ENCODE results near the gene GGACT.

DNA sequence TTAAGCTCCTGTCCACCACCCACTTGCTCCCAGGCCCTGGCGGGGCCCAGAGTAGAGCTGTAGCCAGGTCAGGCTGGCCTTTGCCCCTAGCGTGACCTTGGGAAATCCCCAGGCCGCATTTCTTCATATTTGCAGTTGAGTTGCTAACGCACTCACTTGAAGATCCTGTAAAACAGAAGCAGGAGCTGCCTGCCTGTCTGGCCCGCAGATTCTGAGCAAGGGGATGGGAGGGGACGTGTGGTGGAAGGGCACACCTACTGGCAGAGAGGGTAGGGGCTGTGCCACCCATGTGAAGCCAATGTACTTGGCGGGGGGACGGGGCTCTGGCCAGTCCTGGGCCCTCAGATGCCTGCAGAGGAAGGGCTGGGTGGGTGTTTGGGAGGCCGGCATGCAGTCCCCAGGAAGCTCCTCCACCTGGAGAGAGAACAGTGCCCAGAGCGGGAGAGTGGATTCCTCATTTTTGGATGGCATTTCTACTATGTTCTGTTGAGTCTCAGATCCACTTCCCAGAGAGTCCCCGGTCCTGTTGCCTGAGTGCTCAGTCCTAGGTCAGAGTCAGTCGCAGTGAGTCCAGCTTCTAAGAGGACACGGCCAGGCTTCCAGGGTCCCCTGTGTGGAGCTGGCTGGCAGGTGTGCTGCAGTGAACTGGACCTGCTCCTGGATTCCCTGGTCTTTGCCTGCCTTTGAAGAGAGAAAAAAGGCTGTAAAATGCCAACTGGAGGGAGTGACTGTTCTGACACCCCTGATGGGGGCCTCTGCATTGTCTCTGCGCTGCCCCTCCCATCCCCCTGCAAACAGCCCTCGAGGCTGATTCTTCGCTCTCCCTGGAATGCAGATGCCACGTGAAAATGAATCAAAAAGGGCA lies 62.9 kb downstream of the GGACT start:
- TF ChIP-seq, protein P1, sequence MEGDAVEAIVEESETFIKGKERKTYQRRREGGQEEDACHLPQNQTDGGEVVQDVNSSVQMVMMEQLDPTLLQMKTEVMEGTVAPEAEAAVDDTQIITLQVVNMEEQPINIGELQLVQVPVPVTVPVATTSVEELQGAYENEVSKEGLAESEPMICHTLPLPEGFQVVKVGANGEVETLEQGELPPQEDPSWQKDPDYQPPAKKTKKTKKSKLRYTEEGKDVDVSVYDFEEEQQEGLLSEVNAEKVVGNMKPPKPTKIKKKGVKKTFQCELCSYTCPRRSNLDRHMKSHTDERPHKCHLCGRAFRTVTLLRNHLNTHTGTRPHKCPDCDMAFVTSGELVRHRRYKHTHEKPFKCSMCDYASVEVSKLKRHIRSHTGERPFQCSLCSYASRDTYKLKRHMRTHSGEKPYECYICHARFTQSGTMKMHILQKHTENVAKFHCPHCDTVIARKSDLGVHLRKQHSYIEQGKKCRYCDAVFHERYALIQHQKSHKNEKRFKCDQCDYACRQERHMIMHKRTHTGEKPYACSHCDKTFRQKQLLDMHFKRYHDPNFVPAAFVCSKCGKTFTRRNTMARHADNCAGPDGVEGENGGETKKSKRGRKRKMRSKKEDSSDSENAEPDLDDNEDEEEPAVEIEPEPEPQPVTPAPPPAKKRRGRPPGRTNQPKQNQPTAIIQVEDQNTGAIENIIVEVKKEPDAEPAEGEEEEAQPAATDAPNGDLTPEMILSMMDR (IDR thresholded peaks at IDR 0.05; ENCODE audit: poor library complexity), result no peak
- no peak for TF ChIP-seq EZH2 (IDR thresholded peaks at IDR 0.05; ENCODE audit: borderline replicate concordance)

All from hepatocyte (in vitro differentiated cells).